ENCODE data around the gene GPD1L. TPM values are rescaled to one million over a fixed set of nuclear protein-coding genes. Genes with fewer than 3 reads are reported as not detected.

Gene GPD1L
- total and polyA plus RNA-seq, 8 donors, result 16.5 to 79.0 (median 34.7) TPM

DNA sequence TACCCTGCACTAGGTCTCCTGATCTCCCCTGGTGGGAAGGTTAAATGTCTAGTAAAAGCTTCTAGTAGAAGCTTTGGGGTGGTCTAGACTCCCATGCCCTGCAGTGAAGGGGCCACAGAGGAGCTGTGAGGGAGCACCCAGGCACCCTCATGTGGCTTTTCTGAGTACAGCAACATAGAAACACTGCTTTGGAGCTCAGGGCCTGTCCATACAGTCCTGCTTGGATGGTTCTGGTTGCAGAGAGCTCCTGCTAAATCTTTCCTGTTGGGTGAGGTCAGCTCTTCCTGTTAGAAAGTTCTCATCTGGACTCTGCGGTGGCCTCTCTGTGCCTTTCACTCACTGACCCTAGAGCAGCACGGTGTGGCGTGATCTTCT, 47.8 kb downstream of the GPD1L start:
- peaks cover 29 to 100% (median 96%) of the 10 kb centered on the region in 4 donors for H3K36me3 ChIP-seq
- WGBS, 5 donors, result 86 to 97% (median 95%) methylated on average over 3 of the region's 3 CpGs
- intact Hi-C loops (cut with DNase I; ENCODE audit: low total_unique reads), result no loop called here
- H3K9me3 ChIP-seq, result no peaks in the 10 kb centered on the region
- no peak for DNase-seq
- H3K27me3 ChIP-seq, result no peaks in the 10 kb centered on the region
- TF ChIP-seq, protein P1, sequence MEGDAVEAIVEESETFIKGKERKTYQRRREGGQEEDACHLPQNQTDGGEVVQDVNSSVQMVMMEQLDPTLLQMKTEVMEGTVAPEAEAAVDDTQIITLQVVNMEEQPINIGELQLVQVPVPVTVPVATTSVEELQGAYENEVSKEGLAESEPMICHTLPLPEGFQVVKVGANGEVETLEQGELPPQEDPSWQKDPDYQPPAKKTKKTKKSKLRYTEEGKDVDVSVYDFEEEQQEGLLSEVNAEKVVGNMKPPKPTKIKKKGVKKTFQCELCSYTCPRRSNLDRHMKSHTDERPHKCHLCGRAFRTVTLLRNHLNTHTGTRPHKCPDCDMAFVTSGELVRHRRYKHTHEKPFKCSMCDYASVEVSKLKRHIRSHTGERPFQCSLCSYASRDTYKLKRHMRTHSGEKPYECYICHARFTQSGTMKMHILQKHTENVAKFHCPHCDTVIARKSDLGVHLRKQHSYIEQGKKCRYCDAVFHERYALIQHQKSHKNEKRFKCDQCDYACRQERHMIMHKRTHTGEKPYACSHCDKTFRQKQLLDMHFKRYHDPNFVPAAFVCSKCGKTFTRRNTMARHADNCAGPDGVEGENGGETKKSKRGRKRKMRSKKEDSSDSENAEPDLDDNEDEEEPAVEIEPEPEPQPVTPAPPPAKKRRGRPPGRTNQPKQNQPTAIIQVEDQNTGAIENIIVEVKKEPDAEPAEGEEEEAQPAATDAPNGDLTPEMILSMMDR (IDR thresholded peaks at IDR 0.05), result no peak
- H3K27ac ChIP-seq, result no peak overlapping the region
- H3K4me1 ChIP-seq, result no peaks in the 10 kb centered on the region
- H3K4me3 ChIP-seq, result no peak overlapping the region

DNA sequence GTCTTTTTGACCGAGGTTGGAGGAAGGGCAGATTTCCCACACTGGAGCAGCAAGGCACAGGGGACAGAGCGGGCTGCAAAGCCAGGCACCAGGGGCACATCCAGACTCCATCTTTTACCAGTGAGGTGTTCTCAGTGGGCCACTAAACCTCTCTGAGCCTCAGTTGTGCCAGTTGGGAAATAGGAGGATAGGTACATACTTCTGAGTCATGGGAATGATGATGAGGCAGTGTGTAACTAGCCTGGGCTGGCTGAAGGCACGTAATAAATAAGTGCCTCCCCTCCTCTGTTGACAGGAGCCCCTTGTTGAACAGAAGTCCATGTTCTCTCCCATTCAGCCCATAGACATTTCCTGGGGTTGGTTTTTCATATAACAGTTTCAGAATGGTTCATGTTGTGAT, 48.7 kb downstream of the GPD1L start:
- TF ChIP-seq, protein P1 (IDR thresholded peaks at IDR 0.05), result no peak
- no peak for DNase-seq
- Histone ChIP-seq H3K9me3 (no peaks in the 10 kb centered on the region), H3K4me1 (no peaks in the 10 kb centered on the region), H3K4me3 (no peak overlapping the region), H3K27ac (no peak overlapping the region), H3K36me3 (peaks cover 37 to 100% (median 98%) of the 10 kb centered on the region in 4 donors), H3K27me3 (no peaks in the 10 kb centered on the region)
- intact Hi-C loops (cut with DNase I; ENCODE audit: low total_unique reads), result no loop called here
- 92 to 98% (median 95%) methylated on average over 3 of the region's 3 CpGs for WGBS, 5 donors

DNA sequence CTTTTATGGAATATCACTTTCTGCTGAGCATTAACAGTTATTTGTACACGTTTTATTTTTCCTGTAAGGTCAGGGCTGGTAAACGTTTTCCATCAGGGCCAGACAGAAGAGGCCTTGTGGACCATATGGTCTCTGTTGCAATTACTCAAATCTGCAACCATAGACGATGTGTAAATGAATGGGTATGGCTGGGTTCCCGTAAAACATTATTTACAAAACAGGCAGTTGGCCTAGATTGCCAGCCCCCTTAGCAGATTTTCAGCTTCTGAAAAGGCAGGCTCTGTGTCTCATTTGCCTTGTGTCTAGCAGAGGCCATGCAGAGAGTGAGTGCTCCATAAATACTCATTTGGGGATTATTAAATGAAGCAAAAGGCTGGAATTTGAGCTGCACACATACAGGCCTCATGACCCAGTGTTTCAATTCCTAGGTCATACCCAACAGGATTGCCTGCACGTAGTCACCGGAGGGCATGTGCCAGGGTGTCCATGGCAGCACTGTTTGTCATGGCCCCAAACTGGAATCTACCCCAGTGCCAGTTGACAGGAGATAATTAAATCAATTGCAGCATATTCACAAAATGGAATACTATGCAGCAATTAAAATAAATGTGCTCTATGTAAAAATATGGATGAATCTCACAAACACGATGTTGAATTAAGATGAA, 51.3 kb downstream of the GPD1L start:
- Histone ChIP-seq H3K36me3 (peaks cover 32 to 98% (median 93%) of the 10 kb centered on the region in 4 donors), H3K4me1 (no peaks in the 10 kb centered on the region), H3K4me3 (no peak overlapping the region), H3K27ac (no peak overlapping the region), H3K9me3 (no peaks in the 10 kb centered on the region), H3K27me3 (no peaks in the 10 kb centered on the region)
- no peak for DNase-seq
- intact Hi-C loops (cut with DNase I; ENCODE audit: low total_unique reads), result no loop called here
- TF ChIP-seq POLR2AphosphoS5 (IDR thresholded peaks at IDR 0.05) (no peak), EP300 (IDR thresholded peaks at IDR 0.05) (no peak), POLR2A (IDR thresholded peaks at IDR 0.05) (no peak)
- TF ChIP-seq, protein P1 (IDR thresholded peaks at IDR 0.05), result no peak
- WGBS, 5 donors, result 62 to 73% (median 64%) methylated on average over 7 of the region's 7 CpGs

DNA sequence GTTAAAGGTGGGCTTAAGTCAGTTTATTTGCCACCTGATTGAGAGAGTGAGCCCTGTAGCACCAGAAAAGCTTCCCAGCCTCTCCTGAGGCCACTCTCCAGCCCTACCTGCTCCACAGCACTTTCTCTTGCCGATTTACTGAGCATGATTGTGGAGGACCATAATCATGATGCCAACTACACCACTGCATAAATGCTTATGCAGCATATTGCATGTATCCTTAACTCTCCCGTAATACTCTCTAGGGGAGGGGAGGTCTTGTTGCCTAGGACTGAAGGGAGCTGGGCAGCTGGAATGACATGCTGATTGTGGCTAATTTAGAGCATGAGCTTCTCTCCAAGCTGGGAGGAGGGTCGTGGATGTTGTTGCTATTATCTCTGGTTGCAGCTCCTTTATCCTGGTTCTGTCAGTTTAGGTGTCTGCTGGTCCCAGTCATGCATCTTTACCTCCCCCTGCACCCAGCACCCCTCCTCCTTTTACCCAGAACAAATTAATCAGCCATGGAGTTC, 54.3 kb downstream of the GPD1L start:
- no peaks in the 10 kb centered on the region for H3K9me3 ChIP-seq
- no peaks in the 10 kb centered on the region for H3K4me1 ChIP-seq
- no peak overlapping the region for H3K27ac ChIP-seq
- no peaks in the 10 kb centered on the region for H3K27me3 ChIP-seq
- peaks cover 18 to 98% (median 90%) of the 10 kb centered on the region in 4 donors for H3K36me3 ChIP-seq
- no peak for TF ChIP-seq POLR2AphosphoS5 (IDR thresholded peaks at IDR 0.05)
- no peak for TF ChIP-seq EP300 (IDR thresholded peaks at IDR 0.05)
- no peak for TF ChIP-seq POLR2A (IDR thresholded peaks at IDR 0.05)
- TF ChIP-seq, protein P1 (IDR thresholded peaks at IDR 0.05), result no peak
- no peak for DNase-seq
- intact Hi-C loops (cut with DNase I; ENCODE audit: low total_unique reads), result no loop called here
- WGBS, 5 donors, result 69 to 84% (median 78%) methylated on average over 3 of the region's 3 CpGs
- no peak overlapping the region for H3K4me3 ChIP-seq
